Endodermal cell (in vitro differentiated cells): ENCODE data around the gene INF2. TPM values are rescaled to one million over a fixed set of nuclear protein-coding genes. Genes with fewer than 3 reads are reported as not detected.

Source experiments
- DNase-seq: peaks from one replicate; pipeline ENCODE4 v3.0.0-alpha.2; 2017
- H3K27ac ChIP-seq: 2 replicates; pipeline ENCODE4 v1.5.1; 2013; ENCODE audit warnings: mild to moderate bottlenecking, low read depth, low read length, moderate library complexity
- H3K27me3 ChIP-seq: 2 replicates; pipeline ENCODE4 v1.6.1; 2013; ENCODE audit warnings: mild to moderate bottlenecking, low read length, moderate library complexity; ENCODE audit not compliant: insufficient read depth, control insufficient read depth, poor library complexity, severe bottlenecking
- H3K36me3 ChIP-seq: 2 replicates; pipeline ENCODE4 v1.7.0; 2013; ENCODE audit warnings: mild to moderate bottlenecking, low read length, moderate library complexity; ENCODE audit not compliant: control insufficient read depth, insufficient read depth
- H3K4me1 ChIP-seq: one replicate; pipeline ENCODE4 v1.7.0; 2013; ENCODE audit warnings: low read length; ENCODE audit not compliant: control insufficient read depth, insufficient read depth
- H3K4me3 ChIP-seq: 2 replicates; pipeline ENCODE4 v1.5.1; 2013; ENCODE audit warnings: mild to moderate bottlenecking, low read length, moderate library complexity
- H3K9ac ChIP-seq: 2 replicates; pipeline ENCODE4 v1.6.1; 2013; ENCODE audit warnings: mild to moderate bottlenecking, low read length, moderate library complexity; ENCODE audit not compliant: poor library complexity, severe bottlenecking; ENCODE audit errors: extremely low read depth
- H3K9me3 ChIP-seq: 2 replicates; pipeline ENCODE4 v1.6.1; 2013; ENCODE audit warnings: mild to moderate bottlenecking, low read length, moderate library complexity; ENCODE audit not compliant: control insufficient read depth
- H3K27ac Mint-ChIP-seq: 2 replicates; pipeline ENCODE4 v1.8.0; 2020; ENCODE audit warnings: mixed read lengths
- H3K27me3 Mint-ChIP-seq: 2 replicates; pipeline ENCODE4 v1.8.0; 2021; ENCODE audit warnings: mild to moderate bottlenecking, mixed read lengths; ENCODE audit not compliant: insufficient read depth
- H3K36me3 Mint-ChIP-seq: 2 replicates; pipeline ENCODE4 v1.8.0; 2020; ENCODE audit warnings: low read depth, mixed read lengths
- H3K4me1 Mint-ChIP-seq: 2 replicates; pipeline ENCODE4 v1.8.0; 2020; ENCODE audit warnings: mixed read lengths
- H3K4me3 Mint-ChIP-seq: 2 replicates; pipeline ENCODE4 v1.8.0; 2020; ENCODE audit warnings: mild to moderate bottlenecking, moderate library complexity, mixed read lengths
- H3K9me3 Mint-ChIP-seq: 2 replicates; pipeline ENCODE4 v1.8.0; 2020; ENCODE audit warnings: mild to moderate bottlenecking, mixed read lengths
- CTCF ChIP-seq: fragments of 200-600 bp; sonication (generic); conservative IDR thresholded peaks from 2 replicates; pipeline ENCODE4 v1.5.0; 2021; ENCODE audit warnings: antibody characterized with exemption, mild to moderate bottlenecking
- WGBS, 2 experiments: methylation state at CpG; one replicate each; pipeline versions ENCODE4 v1.1.5 to v1.1.7; 2013; ENCODE audit warnings: missing lambda C conversion rate in 2 of 2, mixed read lengths in 1 of 2; ENCODE audit not compliant: insufficient coverage in 1 of 2, insufficient read length in 1 of 2; 5-methylcytosine and 5-hydroxymethylcytosine counted together
- total RNA-seq, 2 donors: library from RNA; stranded (reverse); fragmentation: NEBNext Ultra II Directional in 1 of 2; extraction: Animal tissue kit (Norgen Biotek cat#: 25700) in 1 of 2; gene quantifications; 2 replicates in 1 of 2; 3 replicates in 1 of 2; pipeline ENCODE4 v1.2.1, GENCODE V29; 2021

Gene INF2
- total RNA-seq, 2 donors from 2014 or later = 99.7 to 114 TPM

GRCh38 chr14:104650057-104650980 lies 39.1 kb upstream of the INF2 start:
- Mint-ChIP-seq H3K4me3 (peak overlapping the region; percentile 66), H3K36me3 (peaks cover 12% of the 10 kb centered on the region), H3K27me3 (peaks cover 31% of the 10 kb centered on the region), H3K27ac (peak overlapping the region; percentile 70), H3K4me1 (no peaks in the 10 kb centered on the region), H3K9me3 (peaks cover 45% of the 10 kb centered on the region)
- no peaks in the 10 kb centered on the region for H3K27me3 ChIP-seq
- WGBS, 2 experiments = 15 to 26% methylated on average over 19 to 56 of the region's 56 CpGs
- H3K9me3 ChIP-seq = peaks cover 31% of the 10 kb centered on the region
- no peaks in the 10 kb centered on the region for H3K36me3 ChIP-seq
- H3K9ac ChIP-seq = peak overlapping the region; percentile 47
- DNase-seq = peak; percentile 93
- peak; percentile 100 for TF ChIP-seq CTCF
- peak overlapping the region; percentile 85 for H3K4me3 ChIP-seq
- no peaks in the 10 kb centered on the region for H3K4me1 ChIP-seq
- H3K27ac ChIP-seq = no peak overlapping the region

- peak; percentile 46 for DNase-seq
- Histone ChIP-seq H3K27ac (no peak overlapping the region), H3K4me1 (no peaks in the 10 kb centered on the region), H3K9ac (no peak overlapping the region), H3K9me3 (peaks cover 24% of the 10 kb centered on the region), H3K4me3 (no peak overlapping the region), H3K36me3 (no peaks in the 10 kb centered on the region), H3K27me3 (no peaks in the 10 kb centered on the region)
- WGBS, 2 experiments = 86 to 91% methylated on average over 13 to 24 of the region's 24 CpGs
- no peaks in the 10 kb centered on the region for H3K4me1 Mint-ChIP-seq
- no peak overlapping the region for H3K4me3 Mint-ChIP-seq
- peaks cover 46% of the 10 kb centered on the region for H3K9me3 Mint-ChIP-seq
- peaks cover 40% of the 10 kb centered on the region for H3K27me3 Mint-ChIP-seq
- peaks cover 8% of the 10 kb centered on the region for H3K36me3 Mint-ChIP-seq
- H3K27ac Mint-ChIP-seq = no peak overlapping the region
- no peak for TF ChIP-seq CTCF
Measured at GRCh38 chr14:104650981-104651875, 38.2 kb upstream of the INF2 start.

GRCh38 chr14:104651876-104652260 lies 37.5 kb upstream of the INF2 start:
- Histone ChIP-seq H3K27ac (no peak overlapping the region), H3K9ac (no peak overlapping the region), H3K4me1 (no peaks in the 10 kb centered on the region), H3K27me3 (no peaks in the 10 kb centered on the region), H3K36me3 (no peaks in the 10 kb centered on the region), H3K9me3 (peaks cover 18% of the 10 kb centered on the region), H3K4me3 (no peak overlapping the region)
- Mint-ChIP-seq H3K4me3 (no peak overlapping the region), H3K9me3 (peaks cover 43% of the 10 kb centered on the region), H3K27ac (no peak overlapping the region), H3K36me3 (peaks cover 6% of the 10 kb centered on the region), H3K4me1 (no peaks in the 10 kb centered on the region), H3K27me3 (peaks cover 42% of the 10 kb centered on the region)
- peak; percentile 40 for TF ChIP-seq CTCF
- DNase-seq = peak; percentile 54
- WGBS, 2 experiments = 88 to 96% methylated on average over 13 to 20 of the region's 20 CpGs
